Activated T-helper 1 cell treated with Interleukin-2 at 50 U/mL for 16 hours (primary cell): ENCODE measurements around the gene LYPD6.
"Not testable (repeated sequence)": the region's sequence is repeated elsewhere in the genome, so short reads cannot be mapped to it uniquely, and the experiment has no call there.

Experiments
- DNase-seq: peaks from one replicate; pipeline ENCODE4 v3.0.0-alpha.2; 2020; ENCODE audit warnings: low read depth

The LYPD6 gene

GRCh38 chr2:149330127-149331022, at the start of gene LYPD6:
Gene LYPD6 (plus strand): TSS chr2:149330587. CDS start chr2:149437709, 107,122 bp downstream.
- no peak for DNase-seq

- no peak for DNase-seq
These were observed 48.9 kb upstream of the LYPD6 start for GRCh38 chr2:149281441-149281840.

DNA sequence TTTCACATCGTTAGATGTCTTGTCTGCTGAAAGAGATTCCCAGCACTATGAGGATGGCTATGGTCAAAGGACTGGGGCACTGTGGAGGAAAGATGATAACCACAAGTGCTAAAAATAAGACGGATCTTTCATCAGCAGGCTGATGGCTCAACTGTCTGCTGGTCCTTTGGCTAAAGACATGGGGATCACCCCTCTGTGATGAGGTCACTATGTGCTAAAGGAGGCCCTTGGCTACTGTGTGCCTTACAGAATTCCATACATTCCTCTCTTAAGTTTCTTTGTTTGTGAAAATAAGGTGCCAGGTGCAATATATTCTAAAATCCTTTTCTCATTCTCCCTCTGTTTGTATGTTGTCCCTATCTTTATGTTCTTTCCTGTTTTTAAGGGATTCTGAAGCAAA, 39.7 kb upstream of the LYPD6 start:
- no peak for DNase-seq

GRCh38 chr2:149291881-149292280, 38.5 kb upstream of the LYPD6 start:
- DNase-seq = no peak

DNA sequence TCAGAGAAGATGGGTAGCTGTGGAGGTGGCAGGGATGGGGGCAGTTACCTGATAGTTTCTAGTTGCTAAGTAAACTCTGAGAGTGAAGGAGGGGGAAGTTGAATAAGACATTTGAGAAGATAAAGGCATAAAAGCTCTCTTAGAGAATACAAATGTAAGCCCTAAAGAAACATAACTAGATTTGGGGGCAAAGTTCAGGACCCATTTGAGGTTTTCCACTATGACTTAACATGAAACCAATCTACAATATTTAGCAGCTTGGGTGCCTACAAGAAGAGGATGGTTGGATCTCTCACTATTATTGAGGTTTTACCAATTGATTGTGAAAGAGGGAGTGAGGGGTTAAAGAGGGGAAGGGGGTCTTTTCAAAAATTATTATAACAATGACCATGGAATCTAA, 34.4 kb upstream of the LYPD6 start:
- DNase-seq = no peak

DNA sequence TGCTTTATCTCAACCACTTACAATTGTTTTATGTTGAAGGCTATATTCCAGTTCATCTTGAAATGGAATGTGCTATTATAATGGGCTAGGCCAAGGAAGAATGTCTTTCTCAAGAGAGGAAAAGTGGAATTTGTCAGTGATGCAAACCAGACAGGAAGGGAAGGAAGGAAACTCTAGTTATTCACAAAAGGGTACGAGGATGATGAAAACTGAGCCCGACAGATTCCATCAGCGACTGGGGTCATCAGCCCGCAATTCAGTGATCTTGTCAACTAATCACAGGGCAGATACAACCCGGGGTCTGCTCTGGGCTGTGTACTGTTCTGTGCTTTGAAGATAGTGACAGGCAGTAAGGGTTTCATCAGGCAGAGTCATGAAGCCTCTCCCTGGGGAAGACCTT, 23.4 kb upstream of the LYPD6 start:
- DNase-seq = no peak

GRCh38 chr2:149310349-149310748, 20.0 kb upstream of the LYPD6 start:
- no peak for DNase-seq

DNA sequence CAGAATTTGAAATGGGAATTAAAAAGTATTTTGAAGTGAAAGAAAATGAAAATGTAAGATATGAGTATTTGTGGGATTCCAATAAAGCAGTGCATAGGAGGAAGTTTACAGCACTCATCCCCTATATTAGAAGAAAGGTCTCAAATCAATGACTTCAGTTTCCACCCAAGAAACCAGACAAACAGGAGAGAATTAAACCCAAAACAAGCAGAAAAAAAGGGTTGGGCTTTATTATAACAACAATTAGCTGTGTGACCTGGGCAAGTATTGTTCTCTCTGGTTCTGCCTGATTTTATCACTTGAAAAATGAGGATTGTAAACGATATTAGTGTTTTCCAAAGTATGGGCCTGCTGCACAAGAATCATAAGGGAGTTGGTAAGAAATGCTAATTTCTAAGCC, 18.3 kb upstream of the LYPD6 start:
- no peak for DNase-seq

DNA sequence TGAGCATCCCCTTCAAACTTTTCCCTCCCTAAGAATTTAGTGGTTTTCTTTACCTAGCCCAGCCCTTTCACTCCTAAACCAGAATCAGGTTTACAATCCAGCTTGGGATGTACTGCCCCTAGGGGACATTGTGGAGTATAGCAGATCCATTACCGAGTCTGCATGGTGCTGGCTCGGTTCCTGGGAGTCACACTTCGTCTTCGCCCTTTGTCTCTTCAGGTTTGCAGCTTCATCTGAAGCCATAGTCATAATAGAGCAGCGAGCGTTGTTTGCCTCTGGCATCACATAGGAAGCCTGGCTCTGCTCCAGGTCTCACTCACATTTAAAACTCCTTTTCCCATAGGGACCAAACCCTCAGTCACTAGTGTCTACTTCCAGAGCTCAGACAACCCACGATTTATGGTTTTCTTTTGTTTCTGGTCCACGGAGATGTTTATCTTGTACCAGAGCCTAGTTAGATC, 16.8 kb upstream of the LYPD6 start:
- no peak for DNase-seq

GRCh38 chr2:149314687-149315086, 15.7 kb upstream of the LYPD6 start:
- no peak for DNase-seq

DNA sequence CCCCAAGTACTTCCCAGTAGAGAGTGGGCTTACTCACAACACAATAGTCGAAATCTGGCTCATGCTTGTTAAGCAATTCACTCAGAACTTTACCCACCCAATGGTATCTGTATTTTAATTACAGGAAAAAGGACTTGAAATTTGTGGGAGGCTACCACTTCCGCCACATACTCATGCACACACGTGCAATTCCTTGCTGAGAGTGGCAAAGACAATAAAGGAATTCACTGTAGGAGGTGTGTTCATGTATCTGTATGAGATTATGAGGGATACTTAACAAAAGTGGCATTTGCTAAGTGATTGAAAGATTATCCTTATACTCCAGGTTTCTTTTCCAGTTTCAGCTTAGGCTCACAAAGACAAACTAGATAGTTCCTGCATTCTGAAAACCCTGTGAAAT, 14.9 kb upstream of the LYPD6 start:
- no peak for DNase-seq

DNA sequence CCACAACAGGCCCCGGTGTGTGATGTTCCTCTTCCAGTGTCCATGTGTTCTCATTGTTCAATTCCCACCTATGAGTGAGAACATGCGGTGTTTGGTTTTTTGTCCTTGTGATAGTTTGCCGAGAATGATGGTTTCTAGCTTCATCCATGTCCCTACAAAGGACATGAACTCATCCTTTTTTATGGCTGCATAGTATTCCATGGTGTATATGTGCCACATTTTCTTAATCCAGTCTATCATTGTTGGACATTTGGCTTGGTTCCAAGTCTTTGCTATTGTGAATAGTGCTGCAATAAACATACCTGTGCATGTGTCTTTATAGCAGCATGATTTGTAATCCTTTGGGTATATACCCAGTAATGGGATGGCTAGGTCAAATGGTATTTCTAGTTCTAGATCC, 11.8 kb upstream of the LYPD6 start:
- not testable (repeated sequence) for DNase-seq

DNA sequence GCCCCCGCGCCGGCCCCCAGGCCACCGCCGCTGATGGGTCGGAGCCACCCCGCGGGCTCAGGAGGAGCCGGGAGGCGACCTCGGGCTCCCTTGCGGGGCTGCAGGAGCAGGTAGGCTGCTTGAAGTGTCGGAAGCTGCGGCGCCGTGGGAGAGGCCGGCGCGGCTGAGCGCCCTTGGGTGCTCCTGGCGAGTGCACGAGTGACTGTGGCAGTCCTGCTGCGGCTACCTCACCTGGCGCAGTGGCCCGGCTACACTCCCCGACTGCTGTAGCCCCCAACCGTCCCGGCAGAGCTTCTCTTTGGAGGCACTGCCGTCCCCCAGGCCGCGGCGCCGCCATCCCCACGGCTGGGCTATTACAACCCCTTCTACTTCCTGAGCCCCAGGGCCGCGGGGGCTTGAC, 10.0 kb upstream of the LYPD6 start:
- DNase-seq = no peak

DNA sequence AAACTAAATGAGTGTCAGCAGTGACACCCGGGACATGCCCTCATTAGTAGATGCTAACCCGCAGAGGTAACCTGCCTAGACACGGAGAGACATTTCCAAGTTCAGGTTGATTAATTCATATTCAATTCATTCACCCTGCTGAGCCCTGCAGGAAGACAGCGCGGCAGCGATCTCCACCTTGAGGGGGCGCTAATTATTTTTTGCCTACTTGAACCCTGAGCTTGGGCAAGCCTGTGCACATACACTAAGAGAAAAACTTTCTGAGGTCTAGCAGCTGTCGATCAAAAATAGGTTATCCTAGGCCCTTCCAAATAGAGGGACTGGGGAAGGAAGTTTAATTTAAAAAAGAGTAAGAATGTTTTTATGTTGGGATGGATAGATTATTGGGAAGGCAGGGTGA, 1.3 kb upstream of the LYPD6 start:
- no peak for DNase-seq

- no peak for DNase-seq
These were observed 779 bp upstream of the LYPD6 start for GRCh38 chr2:149329489-149330126.

DNA sequence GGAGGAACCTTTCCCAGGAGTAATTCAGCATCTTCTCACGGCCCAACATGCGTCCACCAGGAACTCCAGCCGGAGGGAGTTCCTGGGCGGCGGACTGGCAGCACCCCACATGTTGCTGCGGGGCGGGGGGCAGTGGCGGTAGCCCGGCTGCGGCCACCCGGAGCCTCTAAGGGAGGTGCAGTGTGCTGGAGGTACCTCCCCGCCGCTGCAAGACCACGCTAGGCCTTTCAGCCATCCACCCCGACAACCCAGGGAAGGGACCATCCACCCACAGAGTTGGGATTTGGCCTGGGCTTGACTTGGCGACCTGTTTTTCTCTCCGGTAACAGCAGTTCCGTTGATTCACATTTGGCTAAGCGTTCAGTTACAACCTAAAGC, 625 bp downstream of the LYPD6 start:
- DNase-seq = no peak

GRCh38 chr2:149332364-149332763, 2.0 kb downstream of the LYPD6 start:
- DNase-seq = no peak

GRCh38 chr2:149333636-149334035, 3.2 kb downstream of the LYPD6 start:
- DNase-seq = no peak

DNA sequence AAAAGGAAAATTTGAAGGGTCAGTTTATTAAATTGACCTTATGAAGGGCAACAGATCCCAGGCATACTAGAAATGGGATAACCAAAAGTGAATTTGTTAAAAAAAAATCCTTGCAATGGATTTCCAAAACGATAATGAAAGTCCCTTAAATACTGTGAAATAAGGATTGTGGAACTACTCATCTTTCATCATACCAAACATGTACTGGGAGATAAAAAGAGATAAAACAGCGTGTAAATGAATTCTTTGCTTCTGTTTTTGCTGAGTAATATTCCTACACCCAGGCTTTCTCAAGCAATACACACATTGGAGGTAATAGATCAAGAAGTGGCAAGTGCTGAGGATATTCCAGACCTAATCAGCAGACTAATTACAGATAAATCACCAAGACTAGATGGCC, 3.8 kb downstream of the LYPD6 start:
- no peak for DNase-seq

DNA sequence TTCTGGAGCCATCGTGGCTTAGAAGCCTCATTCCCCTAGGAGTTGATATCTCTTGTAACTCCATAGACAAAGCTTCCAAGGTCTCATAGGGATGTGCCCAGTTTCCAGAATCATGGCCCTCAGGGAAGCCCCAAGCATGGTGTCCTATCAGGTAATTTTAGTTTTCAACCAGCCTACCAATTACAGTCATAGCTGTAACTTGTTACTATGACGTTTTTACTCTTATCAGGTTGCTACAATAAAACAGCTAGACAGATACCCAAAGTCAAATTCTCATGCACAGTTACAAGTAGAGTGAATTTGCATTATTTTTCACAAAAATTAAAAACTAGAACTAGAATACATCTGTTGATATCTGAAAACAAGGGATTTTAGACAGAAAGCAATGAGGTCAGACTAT, 8.9 kb downstream of the LYPD6 start:
- no peak for DNase-seq

DNA sequence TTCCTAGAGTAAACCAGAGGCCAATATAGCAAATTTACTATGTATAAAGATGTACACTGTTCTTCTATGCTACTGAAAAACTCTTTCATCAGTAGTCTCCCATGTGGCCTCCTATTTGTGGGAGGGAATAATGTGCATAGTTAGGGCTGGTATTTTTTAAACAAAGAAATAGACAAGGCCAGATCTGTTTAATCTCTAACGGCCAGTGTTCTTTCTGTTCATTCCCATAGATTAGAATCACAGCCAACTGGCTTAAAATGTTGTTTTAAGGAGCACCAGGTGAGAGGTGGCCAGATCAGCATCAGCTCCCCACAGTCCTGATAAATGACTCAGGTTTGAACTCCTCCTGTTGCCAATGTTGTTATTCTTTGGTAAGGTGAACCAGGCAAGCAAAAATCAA, 12.1 kb downstream of the LYPD6 start:
- no peak for DNase-seq

GRCh38 chr2:149344105-149344504, 13.7 kb downstream of the LYPD6 start:
- no peak for DNase-seq

DNA sequence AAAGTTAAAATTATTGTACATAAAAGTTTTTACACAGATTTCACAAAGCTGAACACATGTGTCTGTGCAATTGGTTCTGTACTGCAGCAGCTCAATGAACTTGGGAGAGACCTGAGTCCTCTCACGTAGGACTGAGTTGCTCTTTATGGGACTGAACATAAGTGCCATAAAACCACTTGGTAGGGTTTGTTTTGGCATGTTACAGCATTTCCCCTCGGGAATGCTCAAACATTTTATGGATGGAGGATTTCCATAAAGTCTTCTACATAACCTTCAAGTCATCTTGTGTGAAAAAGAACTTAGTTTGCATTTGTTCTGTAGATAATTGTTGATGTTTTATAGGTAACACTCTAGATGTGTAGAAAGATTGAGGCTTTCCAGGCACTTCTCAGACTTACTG, 15.9 kb downstream of the LYPD6 start:
- DNase-seq = no peak

GRCh38 chr2:149348291-149348690, 17.9 kb downstream of the LYPD6 start:
- DNase-seq = no peak
